Body of pancreas (tissue), 4 donors: Measurements from ENCODE around the gene SWT1.

Experiments used
- CTCF ChIP-seq, 7 experiments: fragments of 450-650 bp in 4 of 7; fragments of 200-600 bp in 3 of 7; sonication (generic) in 3 of 7; IDR thresholded peaks; one replicate each; pipeline ENCODE4 v1.5.1; 2016 to 2019; ENCODE audit warnings: antibody characterized with exemption in 7 of 7
- POLR2A ChIP-seq, 3 donors: fragments of 450-650 bp; IDR thresholded peaks; one replicate each; pipeline ENCODE4 v1.6.1; 2016; ENCODE audit warnings: antibody characterized with exemption in 3 of 3, mild to moderate bottlenecking in 2 of 3

DNA sequence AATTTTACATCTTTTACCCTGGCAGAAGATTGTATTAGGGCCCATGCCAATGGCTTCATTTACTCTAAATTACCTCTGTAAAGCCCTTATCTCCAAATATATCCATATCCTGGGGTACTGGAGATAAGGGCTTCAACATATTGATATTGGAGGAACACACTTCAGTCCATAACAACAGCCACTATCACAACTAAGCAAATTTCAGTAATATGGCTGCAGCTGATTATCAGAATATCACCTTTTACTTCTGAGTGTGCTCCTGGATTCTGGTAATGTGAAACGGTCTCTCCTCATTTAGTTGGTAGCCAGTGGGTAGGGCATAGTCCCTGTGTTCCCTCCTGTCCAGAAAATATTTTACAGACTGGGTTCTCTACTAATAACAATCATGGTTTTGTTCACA lies 106.8 kb downstream of the SWT1 start:
- no peak for TF ChIP-seq CTCF (IDR thresholded peaks at IDR 0.05)
- no peak for TF ChIP-seq POLR2A (IDR thresholded peaks at IDR 0.05)
